Neural progenitor cell (in vitro differentiated cells): ENCODE results near the gene UQCRH.

Source experiments
- EZH2 ChIP-seq: fragments of 200-600 bp; sonication (generic); IDR thresholded peaks from 2 replicates; pipeline ENCODE4 v1.6.1; 2017; ENCODE audit warnings: antibody characterized with exemption, mild to moderate bottlenecking, moderate library complexity
- TF ChIP-seq, protein P1 (sequence below): fragments of 200-600 bp; sonication (generic); IDR thresholded peaks from 2 replicates; pipeline ENCODE4 v1.5.1; 2017; ENCODE audit warnings: antibody characterized with exemption, mild to moderate bottlenecking

DNA sequence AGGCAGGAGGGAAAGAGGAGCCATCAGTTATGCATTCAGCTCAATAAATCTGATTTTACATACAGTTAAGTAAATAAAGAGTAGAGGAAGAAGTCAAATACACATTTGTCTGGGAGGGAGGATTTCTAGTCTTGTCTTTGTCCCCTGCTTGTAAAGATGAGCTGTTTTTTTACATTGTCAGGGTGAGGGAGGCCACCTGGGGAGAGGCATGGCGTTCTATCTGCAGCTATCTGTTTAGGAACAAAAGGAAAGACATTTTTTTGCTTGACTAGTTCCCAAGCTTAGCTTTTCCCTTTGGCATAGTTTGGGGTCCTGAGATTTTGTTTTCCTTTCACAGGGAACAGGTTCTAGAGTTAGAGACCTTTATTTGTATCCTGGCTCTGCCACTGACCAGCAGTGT is 41.0 kb upstream of the UQCRH start:
- TF ChIP-seq EZH2 = no peak
- TF ChIP-seq, protein P1, sequence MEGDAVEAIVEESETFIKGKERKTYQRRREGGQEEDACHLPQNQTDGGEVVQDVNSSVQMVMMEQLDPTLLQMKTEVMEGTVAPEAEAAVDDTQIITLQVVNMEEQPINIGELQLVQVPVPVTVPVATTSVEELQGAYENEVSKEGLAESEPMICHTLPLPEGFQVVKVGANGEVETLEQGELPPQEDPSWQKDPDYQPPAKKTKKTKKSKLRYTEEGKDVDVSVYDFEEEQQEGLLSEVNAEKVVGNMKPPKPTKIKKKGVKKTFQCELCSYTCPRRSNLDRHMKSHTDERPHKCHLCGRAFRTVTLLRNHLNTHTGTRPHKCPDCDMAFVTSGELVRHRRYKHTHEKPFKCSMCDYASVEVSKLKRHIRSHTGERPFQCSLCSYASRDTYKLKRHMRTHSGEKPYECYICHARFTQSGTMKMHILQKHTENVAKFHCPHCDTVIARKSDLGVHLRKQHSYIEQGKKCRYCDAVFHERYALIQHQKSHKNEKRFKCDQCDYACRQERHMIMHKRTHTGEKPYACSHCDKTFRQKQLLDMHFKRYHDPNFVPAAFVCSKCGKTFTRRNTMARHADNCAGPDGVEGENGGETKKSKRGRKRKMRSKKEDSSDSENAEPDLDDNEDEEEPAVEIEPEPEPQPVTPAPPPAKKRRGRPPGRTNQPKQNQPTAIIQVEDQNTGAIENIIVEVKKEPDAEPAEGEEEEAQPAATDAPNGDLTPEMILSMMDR = no peak
